Osteocyte (in vitro differentiated cells): ENCODE results near the gene TXLNB. TPM values are rescaled to one million over a fixed set of nuclear protein-coding genes. Genes with fewer than 3 reads are reported as not detected.

Experiments used
- DNase-seq: peaks from one replicate; pipeline ENCODE4 v3.0.0; 2021; ENCODE audit warnings: mixed read lengths; ENCODE audit not compliant: unreplicated experiment; ENCODE audit errors: extremely low spot score
- H3K27ac Mint-ChIP-seq: one replicate; pipeline ENCODE4 v1.8.0; 2021; ENCODE audit warnings: mild to moderate bottlenecking, mixed read lengths; ENCODE audit not compliant: unreplicated experiment
- H3K27me3 Mint-ChIP-seq: one replicate; pipeline ENCODE4 v1.8.0; 2021; ENCODE audit warnings: mixed read lengths; ENCODE audit not compliant: unreplicated experiment
- H3K36me3 Mint-ChIP-seq: one replicate; pipeline ENCODE4 v1.8.0; 2021; ENCODE audit warnings: mixed read lengths; ENCODE audit not compliant: unreplicated experiment
- H3K4me1 Mint-ChIP-seq: one replicate; pipeline ENCODE4 v1.8.0; 2021; ENCODE audit warnings: mixed read lengths; ENCODE audit not compliant: unreplicated experiment
- H3K4me3 Mint-ChIP-seq: one replicate; pipeline ENCODE4 v1.8.0; 2021; ENCODE audit warnings: mild to moderate bottlenecking, moderate library complexity, mixed read lengths; ENCODE audit not compliant: unreplicated experiment
- H3K9me3 Mint-ChIP-seq: one replicate; pipeline ENCODE4 v1.8.0; 2021; ENCODE audit warnings: mixed read lengths; ENCODE audit not compliant: unreplicated experiment
- total RNA-seq: library from RNA; stranded (reverse); gene quantifications from 2 replicates; pipeline ENCODE4 v1.2.1, GENCODE V29; 2021
- TF ChIP-seq, protein P1 (sequence below): fragments of 200-600 bp; sonication (generic); IDR thresholded peaks from 2 replicates; pipeline ENCODE4 v1.5.0; 2021; ENCODE audit warnings: antibody characterized with exemption, mild to moderate bottlenecking, moderate library complexity

Gene TXLNB
- total RNA-seq, 1 donor from 2014 or later, result not detected

DNA sequence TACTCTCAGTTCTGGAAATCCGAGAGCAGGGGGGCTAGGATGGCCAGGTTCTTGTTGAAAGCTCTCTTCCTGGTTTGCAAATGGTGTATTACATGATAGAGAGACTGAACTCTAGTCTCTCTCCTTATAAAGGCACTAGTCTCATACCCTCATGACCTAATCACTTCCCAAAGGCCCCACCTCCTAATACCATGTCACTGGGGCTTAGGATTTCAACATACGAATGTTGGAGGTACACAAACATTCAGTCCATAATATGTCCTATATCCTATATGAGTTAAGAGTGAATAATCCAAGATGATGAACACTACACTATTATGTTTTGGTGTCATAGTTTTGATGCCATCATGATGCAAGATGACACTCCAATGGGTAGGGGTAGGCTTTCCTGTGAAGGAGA lies 20.0 kb upstream of the TXLNB start:
- Mint-ChIP-seq H3K36me3 (no peaks in the 10 kb centered on the region), H3K27me3 (no peaks in the 10 kb centered on the region), H3K4me3 (no peak overlapping the region), H3K9me3 (no peaks in the 10 kb centered on the region), H3K27ac (no peak overlapping the region), H3K4me1 (peaks cover 7% of the 10 kb centered on the region)
- no peak for DNase-seq
- TF ChIP-seq, protein P1, sequence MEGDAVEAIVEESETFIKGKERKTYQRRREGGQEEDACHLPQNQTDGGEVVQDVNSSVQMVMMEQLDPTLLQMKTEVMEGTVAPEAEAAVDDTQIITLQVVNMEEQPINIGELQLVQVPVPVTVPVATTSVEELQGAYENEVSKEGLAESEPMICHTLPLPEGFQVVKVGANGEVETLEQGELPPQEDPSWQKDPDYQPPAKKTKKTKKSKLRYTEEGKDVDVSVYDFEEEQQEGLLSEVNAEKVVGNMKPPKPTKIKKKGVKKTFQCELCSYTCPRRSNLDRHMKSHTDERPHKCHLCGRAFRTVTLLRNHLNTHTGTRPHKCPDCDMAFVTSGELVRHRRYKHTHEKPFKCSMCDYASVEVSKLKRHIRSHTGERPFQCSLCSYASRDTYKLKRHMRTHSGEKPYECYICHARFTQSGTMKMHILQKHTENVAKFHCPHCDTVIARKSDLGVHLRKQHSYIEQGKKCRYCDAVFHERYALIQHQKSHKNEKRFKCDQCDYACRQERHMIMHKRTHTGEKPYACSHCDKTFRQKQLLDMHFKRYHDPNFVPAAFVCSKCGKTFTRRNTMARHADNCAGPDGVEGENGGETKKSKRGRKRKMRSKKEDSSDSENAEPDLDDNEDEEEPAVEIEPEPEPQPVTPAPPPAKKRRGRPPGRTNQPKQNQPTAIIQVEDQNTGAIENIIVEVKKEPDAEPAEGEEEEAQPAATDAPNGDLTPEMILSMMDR, result no peak

DNA sequence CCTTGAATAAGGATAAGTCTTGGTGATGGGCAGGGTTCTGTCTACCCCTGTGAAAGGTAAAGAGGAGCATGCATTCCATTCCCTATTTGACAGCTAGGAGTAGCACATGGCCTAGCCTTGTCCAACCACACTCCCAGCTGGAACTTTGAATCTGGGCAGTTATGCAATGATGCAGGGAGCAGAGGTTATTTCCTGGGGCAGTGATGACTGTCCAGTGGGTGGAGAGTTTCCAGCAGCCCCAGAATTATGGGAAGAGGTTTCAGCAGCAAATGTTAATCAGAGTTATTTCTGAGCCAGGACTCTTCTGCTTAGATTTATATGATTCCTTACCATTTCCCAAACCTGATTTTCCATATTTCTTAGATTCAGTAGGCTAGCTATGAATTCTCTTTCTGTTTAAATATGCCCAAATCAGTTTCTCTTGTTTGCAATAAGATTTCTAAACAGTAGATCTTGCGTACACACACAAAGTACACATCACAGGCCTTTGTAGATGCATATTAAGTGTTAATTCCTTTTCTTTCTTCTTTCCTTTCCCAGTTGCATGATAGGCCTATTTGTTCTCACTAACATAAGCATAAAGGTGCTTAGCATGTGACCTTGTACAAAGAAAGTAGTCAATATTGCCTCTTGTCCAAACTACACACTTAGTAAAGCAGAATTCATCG lies 17.3 kb upstream of the TXLNB start:
- Mint-ChIP-seq H3K27ac (no peak overlapping the region), H3K36me3 (no peaks in the 10 kb centered on the region), H3K27me3 (peaks cover 8% of the 10 kb centered on the region), H3K9me3 (no peaks in the 10 kb centered on the region), H3K4me1 (peaks cover 7% of the 10 kb centered on the region), H3K4me3 (no peak overlapping the region)
- no peak for DNase-seq
- TF ChIP-seq, protein P1, result no peak

DNA sequence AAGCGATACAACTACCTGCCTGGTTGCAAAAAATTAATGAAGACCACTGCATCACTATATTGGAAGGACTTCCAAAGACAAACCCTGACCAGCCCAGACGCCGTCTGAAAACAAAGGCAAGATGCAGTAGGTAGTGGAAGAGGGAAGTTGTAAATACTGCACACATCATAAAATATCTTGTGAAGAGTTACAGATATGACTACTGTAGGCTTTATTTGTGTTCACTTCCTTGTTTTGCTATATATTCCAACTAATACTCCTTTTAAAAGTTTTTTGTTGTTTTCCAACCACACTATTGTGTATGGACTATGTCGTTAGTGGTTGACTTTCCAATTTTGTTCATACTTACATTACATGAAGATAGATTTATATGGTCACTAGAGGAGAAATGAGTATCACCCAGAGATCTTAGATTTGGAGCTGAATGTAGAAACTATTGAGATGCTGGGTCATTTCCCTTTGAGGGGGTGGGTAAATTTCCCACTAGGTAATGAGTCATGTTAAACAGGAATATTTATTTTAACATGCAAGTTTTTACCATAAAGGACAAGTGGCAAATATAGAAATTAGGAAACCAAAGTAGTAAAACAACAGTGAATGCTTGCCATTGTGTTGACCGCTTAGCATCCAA lies 16.6 kb upstream of the TXLNB start:
- no peaks in the 10 kb centered on the region for H3K9me3 Mint-ChIP-seq
- TF ChIP-seq, protein P1, result no peak
- peaks cover 8% of the 10 kb centered on the region for H3K27me3 Mint-ChIP-seq
- no peaks in the 10 kb centered on the region for H3K36me3 Mint-ChIP-seq
- no peak overlapping the region for H3K27ac Mint-ChIP-seq
- H3K4me1 Mint-ChIP-seq, result peaks cover 7% of the 10 kb centered on the region
- no peak for DNase-seq
- H3K4me3 Mint-ChIP-seq, result no peak overlapping the region

DNA sequence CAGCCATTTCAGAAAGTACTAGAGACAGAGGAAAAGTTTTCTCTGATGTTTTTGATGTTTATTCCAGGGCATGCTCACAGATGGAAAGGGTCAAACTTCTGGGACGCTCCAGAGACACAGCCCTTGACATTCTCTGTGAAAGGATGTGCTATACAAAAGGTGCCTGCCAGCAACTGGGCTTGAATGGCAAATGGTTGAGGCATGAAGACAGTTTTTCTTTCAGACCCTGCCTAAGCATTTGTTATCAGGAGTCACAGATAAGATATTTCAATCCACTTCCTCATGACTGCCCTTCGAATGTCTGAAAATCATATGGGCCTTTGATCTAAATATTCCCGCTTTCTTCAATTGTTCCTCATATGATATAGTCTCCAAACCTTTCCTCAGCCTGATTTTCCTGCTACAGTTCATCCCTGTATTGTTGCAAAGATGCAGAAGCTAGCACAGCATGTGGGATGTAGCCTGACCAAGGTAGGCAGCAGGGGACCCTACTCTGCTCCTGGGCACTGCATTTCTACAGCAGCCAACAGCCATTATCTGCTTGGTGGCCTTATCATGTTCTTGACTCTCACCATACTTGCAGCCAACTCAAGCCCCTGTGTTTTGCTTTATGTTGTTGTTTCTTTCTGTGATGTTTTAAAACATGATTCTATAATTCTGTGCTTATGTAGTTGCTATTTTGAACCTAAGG lies 14.6 kb upstream of the TXLNB start:
- Mint-ChIP-seq H3K36me3 (no peaks in the 10 kb centered on the region), H3K9me3 (no peaks in the 10 kb centered on the region), H3K4me1 (peaks cover 9% of the 10 kb centered on the region), H3K27ac (no peak overlapping the region), H3K27me3 (peaks cover 13% of the 10 kb centered on the region), H3K4me3 (no peak overlapping the region)
- no peak for DNase-seq
- TF ChIP-seq, protein P1, result no peak

DNA sequence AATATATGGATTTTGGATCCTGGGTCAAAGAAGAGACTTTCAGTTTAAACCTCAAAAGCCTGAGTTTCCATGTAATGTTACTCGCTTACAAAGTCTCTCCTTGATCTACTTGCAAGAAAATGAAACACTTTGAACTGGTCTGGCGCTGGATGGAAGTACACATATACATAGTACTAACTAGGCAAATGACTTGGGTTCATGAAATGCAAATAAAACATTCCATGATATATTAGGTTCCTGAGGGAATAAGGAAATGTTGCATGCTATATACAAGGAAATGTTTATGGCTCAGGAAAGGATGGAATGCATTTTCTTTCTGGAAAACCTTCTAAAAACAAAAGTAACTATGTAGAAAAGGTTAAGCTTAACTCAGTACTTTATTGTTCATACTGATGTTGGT lies 11.4 kb upstream of the TXLNB start:
- peaks cover 13% of the 10 kb centered on the region for H3K27me3 Mint-ChIP-seq
- peaks cover 2% of the 10 kb centered on the region for H3K4me1 Mint-ChIP-seq
- no peak for DNase-seq
- TF ChIP-seq, protein P1, result no peak
- no peaks in the 10 kb centered on the region for H3K36me3 Mint-ChIP-seq
- H3K4me3 Mint-ChIP-seq, result no peak overlapping the region
- H3K27ac Mint-ChIP-seq, result no peak overlapping the region
- H3K9me3 Mint-ChIP-seq, result no peaks in the 10 kb centered on the region
